Ovary (tissue), 3 donors: ENCODE measurements around the gene CWC25.

Source experiments
- EP300 ChIP-seq: sonication (generic); formaldehyde crosslinking; IDR thresholded peaks from one replicate; pipeline ENCODE4 v1.6.1; 2017; ENCODE audit warnings: antibody characterized with exemption
- POLR2A ChIP-seq: fragments of 450-650 bp; IDR thresholded peaks from one replicate; pipeline ENCODE4 v1.6.1; 2017; ENCODE audit warnings: antibody characterized with exemption, mild to moderate bottlenecking, moderate library complexity
- TF ChIP-seq, protein P1 (sequence below), 3 donors: fragments of 450-650 bp in 2 of 3; fragments of 200-600 bp in 1 of 3; IDR thresholded peaks; one replicate each; pipeline versions ENCODE4 v1.5.1 to v1.8.0; 2016 to 2022; ENCODE audit warnings: antibody characterized with exemption in 3 of 3, mild to moderate bottlenecking in 1 of 3
- donor health status: DM: no; HTN: no; CAD: no.

DNA sequence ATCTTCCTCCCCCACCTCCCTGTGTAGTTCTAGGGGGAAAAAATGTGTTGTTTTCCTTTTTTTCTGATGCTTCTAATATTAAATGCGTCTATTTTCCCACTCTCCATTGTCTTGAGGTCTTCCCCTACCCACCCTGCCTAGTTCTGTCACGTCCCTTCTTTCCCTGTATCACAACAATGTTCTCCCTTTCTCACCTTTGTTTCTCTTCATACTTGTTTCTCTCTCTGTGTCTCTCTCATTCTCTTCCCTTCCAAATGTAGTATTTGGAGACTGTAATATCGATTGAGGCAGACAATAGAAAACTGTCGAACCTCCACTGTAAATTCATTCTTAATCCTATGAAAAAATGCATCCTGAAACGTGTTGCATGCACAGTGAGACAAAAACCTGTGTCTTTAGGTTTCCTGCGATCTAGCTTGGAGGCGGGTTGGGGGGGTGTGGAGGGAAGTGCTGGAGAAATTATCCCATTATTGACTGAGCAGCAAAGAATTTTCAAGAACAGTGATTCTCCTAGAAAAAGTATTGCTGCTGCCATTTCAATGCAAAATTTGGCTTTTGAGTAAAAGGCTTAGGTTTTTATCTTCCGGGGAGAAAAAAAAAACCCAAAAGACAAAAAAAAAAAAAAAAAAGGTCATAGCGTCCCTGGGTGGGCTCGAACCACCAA lies 73.8 kb downstream of the CWC25 start:
- TF ChIP-seq, protein P1, sequence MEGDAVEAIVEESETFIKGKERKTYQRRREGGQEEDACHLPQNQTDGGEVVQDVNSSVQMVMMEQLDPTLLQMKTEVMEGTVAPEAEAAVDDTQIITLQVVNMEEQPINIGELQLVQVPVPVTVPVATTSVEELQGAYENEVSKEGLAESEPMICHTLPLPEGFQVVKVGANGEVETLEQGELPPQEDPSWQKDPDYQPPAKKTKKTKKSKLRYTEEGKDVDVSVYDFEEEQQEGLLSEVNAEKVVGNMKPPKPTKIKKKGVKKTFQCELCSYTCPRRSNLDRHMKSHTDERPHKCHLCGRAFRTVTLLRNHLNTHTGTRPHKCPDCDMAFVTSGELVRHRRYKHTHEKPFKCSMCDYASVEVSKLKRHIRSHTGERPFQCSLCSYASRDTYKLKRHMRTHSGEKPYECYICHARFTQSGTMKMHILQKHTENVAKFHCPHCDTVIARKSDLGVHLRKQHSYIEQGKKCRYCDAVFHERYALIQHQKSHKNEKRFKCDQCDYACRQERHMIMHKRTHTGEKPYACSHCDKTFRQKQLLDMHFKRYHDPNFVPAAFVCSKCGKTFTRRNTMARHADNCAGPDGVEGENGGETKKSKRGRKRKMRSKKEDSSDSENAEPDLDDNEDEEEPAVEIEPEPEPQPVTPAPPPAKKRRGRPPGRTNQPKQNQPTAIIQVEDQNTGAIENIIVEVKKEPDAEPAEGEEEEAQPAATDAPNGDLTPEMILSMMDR (IDR thresholded peaks at IDR 0.05) = no peak
- TF ChIP-seq EP300 (no peak), POLR2A (no peak)
